Panc1 (cell line): ENCODE data around the gene WDR20.

Experiments used
- CTCF ChIP-seq: fragments of 450-650 bp; IDR thresholded peaks from 2 replicates; pipeline ENCODE4 v1.5.1; 2017; ENCODE audit warnings: mild to moderate bottlenecking
- POLR2AphosphoS5 ChIP-seq: IDR thresholded peaks from 2 replicates; pipeline ENCODE4 v1.6.1; 2012; ENCODE audit warnings: mild to moderate bottlenecking, low read depth, low read length, moderate library complexity

GRCh38 chr14:102225386-102225785 is 85.7 kb downstream of the WDR20 start:
- no peak for TF ChIP-seq CTCF
- TF ChIP-seq POLR2AphosphoS5 = no peak
